Common myeloid progenitor, CD34-positive (primary cell): ENCODE results near the gene LRRC4C.

Experiments
- CTCF ChIA-PET: fragments of 350-600 bp; sonication (Branson Sonifier 250); formaldehyde crosslinking; loops from one replicate; lab custom pipeline; 2021; ENCODE audit warnings: antibody characterized with exemption; lab: Charles Lee
- POLR2A ChIA-PET: fragments of 350-600 bp; sonication (Branson Sonifier 250); formaldehyde crosslinking; loops from one replicate; lab custom pipeline; 2021; ENCODE audit warnings: antibody characterized with exemption; lab: Charles Lee
- DNase-seq, 3 donors: peaks; one replicate each; pipeline versions ENCODE4 v3.0.0 to v3.0.0-alpha.2; 2013
- H3K27ac ChIP-seq, 2 experiments: 1 replicate in 1 of 2; 2 replicates in 1 of 2; pipeline ENCODE4 v1.7.0; 2013; ENCODE audit warnings: inconsistent platforms in 2 of 2, low read length in 2 of 2, mild to moderate bottlenecking in 2 of 2, low read depth in 1 of 2, moderate library complexity in 1 of 2; ENCODE audit not compliant: severe bottlenecking in 2 of 2, insufficient read depth in 1 of 2, poor library complexity in 1 of 2
- H3K27me3 ChIP-seq, 5 experiments: replicated peaks in 2 of 5; 1 replicate in 3 of 5; 2 replicates in 2 of 5; pipeline versions ENCODE4 v1.6.1 to v1.7.0; 2013; ENCODE audit warnings: low read length in 4 of 5, mild to moderate bottlenecking in 2 of 5, moderate library complexity in 2 of 5, inconsistent platforms in 1 of 5; ENCODE audit not compliant: insufficient read depth in 5 of 5, control insufficient read depth in 4 of 5
- H3K36me3 ChIP-seq, 4 experiments: 1 replicate in 2 of 4; 2 replicates in 2 of 4; pipeline versions ENCODE4 v1.6.1 to v1.7.0; 2013; ENCODE audit warnings: low read length in 3 of 4, control low read depth in 1 of 4, mild to moderate bottlenecking in 1 of 4; ENCODE audit not compliant: control insufficient read depth in 4 of 4, insufficient read depth in 4 of 4
- H3K4me1 ChIP-seq, 4 experiments: 1 replicate in 3 of 4; 2 replicates in 1 of 4; pipeline versions ENCODE4 v1.6.1 to v1.7.1; 2013; ENCODE audit warnings: low read length in 3 of 4, mild to moderate bottlenecking in 3 of 4, control low read depth in 1 of 4, inconsistent platforms in 1 of 4, moderate library complexity in 1 of 4; ENCODE audit not compliant: control insufficient read depth in 4 of 4, insufficient read depth in 4 of 4; ENCODE audit errors: control extremely low read depth in 1 of 4
- H3K4me3 ChIP-seq, 7 experiments: 1 replicate in 4 of 7; 2 replicates in 3 of 7; pipeline versions ENCODE4 v1.5.1 to v1.7.0; 2013; ENCODE audit warnings: mild to moderate bottlenecking in 7 of 7, low read length in 6 of 7, moderate library complexity in 6 of 7, inconsistent platforms in 2 of 7, low read depth in 2 of 7, control low read depth in 1 of 7; ENCODE audit not compliant: insufficient read depth in 4 of 7, control insufficient read depth in 1 of 7; ENCODE audit errors: extremely low read depth in 1 of 7
- H3K9me3 ChIP-seq, 5 experiments: 1 replicate in 4 of 5; 2 replicates in 1 of 5; pipeline versions ENCODE4 v1.6.1 to v1.7.1; 2013; ENCODE audit warnings: low read length in 4 of 5, mild to moderate bottlenecking in 2 of 5, inconsistent platforms in 1 of 5, low read depth in 1 of 5, moderate library complexity in 1 of 5; ENCODE audit not compliant: control insufficient read depth in 4 of 5, insufficient read depth in 2 of 5; ENCODE audit errors: control extremely low read depth in 1 of 5
- WGBS: methylation state at CpG from one replicate; pipeline ENCODE4 v1.1.5; 2013; ENCODE audit not compliant: insufficient coverage; 5-methylcytosine and 5-hydroxymethylcytosine counted together

The LRRC4C gene

GRCh38 chr11:40759341-40759740 is 700.1 kb downstream of the LRRC4C start:
- H3K36me3 ChIP-seq: no peaks in the 10 kb centered on the region
- no peak overlapping the region for H3K4me3 ChIP-seq
- no peak for DNase-seq
- ChIA-PET POLR2A (no interaction called here), CTCF (no interaction called here)
- no CpG with 5 or more reads among the region's 3 CpGs for WGBS
- H3K27me3 ChIP-seq: no peaks in the 10 kb centered on the region
- no peaks in the 10 kb centered on the region for H3K4me1 ChIP-seq
- H3K27ac ChIP-seq: no peak overlapping the region
- H3K9me3 ChIP-seq: no peaks in the 10 kb centered on the region

- WGBS: 86% methylated on average over 1 of the region's 2 CpGs
- Histone ChIP-seq H3K27me3 (no peaks in the 10 kb centered on the region), H3K9me3 (no peaks in the 10 kb centered on the region), H3K4me1 (no peaks in the 10 kb centered on the region), H3K36me3 (no peaks in the 10 kb centered on the region), H3K27ac (no peak overlapping the region), H3K4me3 (no peak overlapping the region)
- DNase-seq: no peak
- POLR2A ChIA-PET: no interaction called here
- CTCF ChIA-PET: no interaction called here
These were observed 705.2 kb downstream of the LRRC4C start for GRCh38 chr11:40754297-40754696.

GRCh38 chr11:40746282-40746681 is 713.2 kb downstream of the LRRC4C start:
- Histone ChIP-seq H3K27me3 (no peaks in the 10 kb centered on the region), H3K27ac (no peak overlapping the region), H3K4me3 (no peak overlapping the region), H3K36me3 (no peaks in the 10 kb centered on the region), H3K9me3 (peaks cover 0 to 9% (median 3%) of the 10 kb centered on the region in 5 experiments), H3K4me1 (no peaks in the 10 kb centered on the region)
- ChIA-PET POLR2A (no interaction called here), CTCF (no interaction called here)
- WGBS: 96% methylated on average over 3 of the region's 4 CpGs
- DNase-seq: no peak

- ChIA-PET CTCF (interaction anchor here (0.6 kb wide), 1 partner anchor 9 kb away, joined by 3 read pairs; no protein-coding TSS in a partner anchor), POLR2A (no interaction called here)
- WGBS: 86% methylated on average over 4 of the region's 4 CpGs
These were observed 727.3 kb downstream of the LRRC4C start for GRCh38 chr11:40732132-40732531.

GRCh38 chr11:40722179-40722795 is 737.2 kb downstream of the LRRC4C start:
- Histone ChIP-seq H3K36me3 (no peaks in the 10 kb centered on the region), H3K4me1 (no peaks in the 10 kb centered on the region), H3K27me3 (no peaks in the 10 kb centered on the region), H3K9me3 (no peaks in the 10 kb centered on the region), H3K27ac (no peak overlapping the region), H3K4me3 (no peak overlapping the region)
- CTCF ChIA-PET: interaction anchor here (0.7 to 1.1 kb wide), 2 partner anchors 10 to 20 kb away, joined by 3 read pairs; no protein-coding TSS in a partner anchor
- POLR2A ChIA-PET: no interaction called here
- DNase-seq: peak; percentile 6 to 43 (median 29)
- WGBS: 17% methylated on average over 5 of the region's 10 CpGs

More at GRCh38 chr11:40732132-40732531, 727.3 kb downstream of the LRRC4C start:
- Histone ChIP-seq H3K36me3 (no peaks in the 10 kb centered on the region), H3K4me1 (no peaks in the 10 kb centered on the region), H3K4me3 (no peak overlapping the region), H3K27me3 (no peaks in the 10 kb centered on the region), H3K9me3 (peaks cover 0 to 6% (median 0%) of the 10 kb centered on the region in 5 experiments), H3K27ac (no peak overlapping the region)
- DNase-seq: no peak

- 58% methylated on average over 1 of the region's 3 CpGs for WGBS
- H3K36me3 ChIP-seq: no peaks in the 10 kb centered on the region
- H3K4me1 ChIP-seq: no peaks in the 10 kb centered on the region
- no peak for DNase-seq
- CTCF ChIA-PET: no interaction called here
- H3K27me3 ChIP-seq: no peaks in the 10 kb centered on the region
- no peaks in the 10 kb centered on the region for H3K9me3 ChIP-seq
- no peak overlapping the region for H3K4me3 ChIP-seq
- H3K27ac ChIP-seq: no peak overlapping the region
- POLR2A ChIA-PET: interaction anchor here (0.7 kb wide), 1 partner anchor 11 kb away, joined by 3 read pairs; no protein-coding TSS in a partner anchor
These were observed 742.9 kb downstream of the LRRC4C start for GRCh38 chr11:40716344-40717130.

GRCh38 chr11:40713083-40713482 is 746.4 kb downstream of the LRRC4C start:
- 90% methylated on average over 2 of the region's 4 CpGs for WGBS
- Histone ChIP-seq H3K4me1 (no peaks in the 10 kb centered on the region), H3K9me3 (no peaks in the 10 kb centered on the region), H3K36me3 (no peaks in the 10 kb centered on the region), H3K4me3 (no peak overlapping the region), H3K27me3 (no peaks in the 10 kb centered on the region), H3K27ac (no peak overlapping the region)
- DNase-seq: no peak
- CTCF ChIA-PET: no interaction called here
- POLR2A ChIA-PET: no interaction called here
